Measurements from ENCODE around the gene DGLUCY. TPM values are rescaled to one million over a fixed set of nuclear protein-coding genes. Genes with fewer than 3 reads are reported as not detected.

DGLUCY gene
- total and polyA plus RNA-seq, 2 of the 13 experiments (the other 11 are each of a cell fraction or from before 2014, with no cell fraction given) = 14.8 to 36.3 TPM

DNA sequence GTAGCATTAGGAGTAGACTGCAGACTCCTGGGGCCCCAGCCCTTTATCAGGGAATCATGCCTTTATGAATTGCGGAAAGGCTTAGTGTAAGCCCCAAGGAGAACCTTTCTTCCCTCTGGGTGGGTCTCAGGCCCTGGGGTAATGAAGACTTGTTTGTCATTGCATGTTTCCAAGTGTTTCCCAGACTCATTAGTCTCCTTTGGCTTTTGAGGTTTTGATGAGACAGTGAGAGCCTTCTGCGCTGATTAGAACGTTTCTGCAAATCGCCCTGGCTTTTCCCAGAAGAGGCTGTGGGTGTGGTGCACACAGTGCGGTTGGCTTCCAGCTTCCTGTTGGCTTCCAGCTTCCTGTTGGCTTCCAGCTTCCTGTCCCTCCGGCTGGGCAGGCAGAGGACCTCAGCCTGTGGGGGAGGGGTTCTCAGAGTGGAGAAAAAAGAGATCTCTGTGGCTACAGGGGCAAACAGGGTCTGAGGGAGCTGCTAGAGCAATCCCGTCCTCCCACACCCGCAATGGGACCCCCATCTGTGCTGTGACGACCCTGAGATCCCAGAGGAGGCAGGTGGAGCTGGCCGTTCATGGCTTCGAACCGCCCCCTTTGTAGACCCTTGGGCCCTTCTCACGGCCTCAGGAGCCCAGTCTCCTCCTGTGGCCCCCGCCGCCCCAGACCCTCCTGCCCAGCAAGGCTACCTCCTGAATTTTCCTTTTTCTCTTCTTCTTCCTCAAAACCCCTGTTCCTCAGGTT is 88.5 kb downstream of the DGLUCY start:
- Histone ChIP-seq H3K27me3 (ENCODE audit: control insufficient read depth in 1 of 2, insufficient read depth in 2 of 2, low read length in 2 of 2) (no peaks in the 10 kb centered on the region), H3K4me3 (replicated peaks in 1 of 3; ENCODE audit: insufficient read depth in 1 of 3, low read depth in 2 of 3, low read length in 3 of 3) (no peak overlapping the region), H4K20me1 (ENCODE audit: insufficient read depth, low read length) (no peaks in the 10 kb centered on the region), H3K79me2 (ENCODE audit: insufficient read depth, low read length) (no peaks in the 10 kb centered on the region), H2AFZ (ENCODE audit: low read length) (no peak overlapping the region), H3K36me3 (replicated peaks in 1 of 2; ENCODE audit: control insufficient read depth in 1 of 2, insufficient read depth in 2 of 2, low read length in 2 of 2) (peaks cover 7 to 49% of the 10 kb centered on the region in 2 experiments), H3K9ac (ENCODE audit: insufficient read depth, low read depth, low read length) (no peak overlapping the region), H3K4me2 (ENCODE audit: low read depth, low read length) (no peak overlapping the region), H3K9me3 (ENCODE audit: low read length) (peaks cover 6% of the 10 kb centered on the region; the same call in 1 of the 2 replicates), H3K27ac (ENCODE audit: extremely low read length, insufficient read depth, low read length) (no peak overlapping the region), H3K4me1 (ENCODE audit: insufficient read depth, low read length) (no peaks in the 10 kb centered on the region)
- no peak for ATAC-seq
- 93% methylated on average over 12 of the region's 15 CpGs for WGBS (ENCODE audit: low lambda C conversion rate)
- CTCF ChIA-PET (ENCODE audit: low intra/inter-chr PET ratio, low total read pairs) = no interaction called here
- in situ Hi-C loops (cut with HindIII; ENCODE audit: extremely low pct_ligation_motif_present, low pct_unique_long_range_greater_than_20kb) = no loop called here
- BruUV-seq (replicated peaks) = no TSS peak
- DNase-seq (ENCODE audit: low spot score) = no peak
- no peak for FAIRE-seq
- POLR2A ChIA-PET = no interaction called here
- TF ChIP-seq ZNF563 (CRISPR knock-in tag; IDR thresholded peaks at IDR 0.05) (no peak), ADNP (CRISPR knock-in tag; IDR thresholded peaks at IDR 0.05) (no peak), ZNF7 (CRISPR knock-in tag; IDR thresholded peaks at IDR 0.05) (no peak), ZNF225 (CRISPR knock-in tag; IDR thresholded peaks at IDR 0.05) (no peak), ZNF382 (CRISPR knock-in tag; IDR thresholded peaks at IDR 0.05; ENCODE audit: borderline replicate concordance) (no peak), ZNF841 (CRISPR knock-in tag; IDR thresholded peaks at IDR 0.05; ENCODE audit: borderline replicate concordance) (no peak), PHF20 (CRISPR knock-in tag; IDR thresholded peaks at IDR 0.05) (no peak), RFXAP (CRISPR knock-in tag; IDR thresholded peaks at IDR 0.05; ENCODE audit: borderline replicate concordance) (no peak), SNAI1 (CRISPR knock-in tag; IDR thresholded peaks at IDR 0.05; ENCODE audit: borderline replicate concordance) (no peak), CBFB (CRISPR knock-in tag; IDR thresholded peaks at IDR 0.05) (no peak), ZNF20 (CRISPR knock-in tag; IDR thresholded peaks at IDR 0.05) (no peak), CHD4 (IDR thresholded peaks at IDR 0.05; ENCODE audit: borderline replicate concordance, low read length) (no peak)
- TF ChIP-seq, protein P1, sequence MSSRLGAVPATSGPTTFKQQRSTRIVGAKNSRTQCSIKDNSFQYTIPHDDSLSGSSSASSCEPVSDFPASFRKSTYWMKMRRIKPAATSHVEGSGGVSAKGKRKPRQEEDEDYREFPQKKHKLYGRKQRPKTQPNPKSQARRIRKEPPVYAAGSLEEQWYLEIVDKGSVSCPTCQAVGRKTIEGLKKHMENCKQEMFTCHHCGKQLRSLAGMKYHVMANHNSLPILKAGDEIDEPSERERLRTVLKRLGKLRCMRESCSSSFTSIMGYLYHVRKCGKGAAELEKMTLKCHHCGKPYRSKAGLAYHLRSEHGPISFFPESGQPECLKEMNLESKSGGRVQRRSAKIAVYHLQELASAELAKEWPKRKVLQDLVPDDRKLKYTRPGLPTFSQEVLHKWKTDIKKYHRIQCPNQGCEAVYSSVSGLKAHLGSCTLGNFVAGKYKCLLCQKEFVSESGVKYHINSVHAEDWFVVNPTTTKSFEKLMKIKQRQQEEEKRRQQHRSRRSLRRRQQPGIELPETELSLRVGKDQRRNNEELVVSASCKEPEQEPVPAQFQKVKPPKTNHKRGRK (CRISPR knock-in tag; IDR thresholded peaks at IDR 0.05) = no peak
- TF ChIP-seq, protein P2, sequence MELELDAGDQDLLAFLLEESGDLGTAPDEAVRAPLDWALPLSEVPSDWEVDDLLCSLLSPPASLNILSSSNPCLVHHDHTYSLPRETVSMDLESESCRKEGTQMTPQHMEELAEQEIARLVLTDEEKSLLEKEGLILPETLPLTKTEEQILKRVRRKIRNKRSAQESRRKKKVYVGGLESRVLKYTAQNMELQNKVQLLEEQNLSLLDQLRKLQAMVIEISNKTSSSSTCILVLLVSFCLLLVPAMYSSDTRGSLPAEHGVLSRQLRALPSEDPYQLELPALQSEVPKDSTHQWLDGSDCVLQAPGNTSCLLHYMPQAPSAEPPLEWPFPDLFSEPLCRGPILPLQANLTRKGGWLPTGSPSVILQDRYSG (CRISPR knock-in tag; IDR thresholded peaks at IDR 0.05) = no peak
- TF ChIP-seq, protein P3, sequence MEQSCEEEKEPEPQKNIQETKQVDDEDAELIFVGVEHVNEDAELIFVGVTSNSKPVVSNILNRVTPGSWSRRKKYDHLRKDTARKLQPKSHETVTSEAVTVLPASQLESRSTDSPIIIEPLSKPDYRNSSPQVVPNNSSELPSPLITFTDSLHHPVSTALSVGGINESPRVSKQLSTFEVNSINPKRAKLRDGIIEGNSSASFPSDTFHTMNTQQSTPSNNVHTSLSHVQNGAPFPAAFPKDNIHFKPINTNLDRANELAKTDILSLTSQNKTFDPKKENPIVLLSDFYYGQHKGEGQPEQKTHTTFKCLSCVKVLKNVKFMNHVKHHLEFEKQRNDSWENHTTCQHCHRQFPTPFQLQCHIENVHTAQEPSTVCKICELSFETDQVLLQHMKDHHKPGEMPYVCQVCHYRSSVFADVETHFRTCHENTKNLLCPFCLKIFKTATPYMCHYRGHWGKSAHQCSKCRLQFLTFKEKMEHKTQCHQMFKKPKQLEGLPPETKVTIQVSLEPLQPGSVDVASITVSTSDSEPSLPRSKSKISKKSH (CRISPR knock-in tag; IDR thresholded peaks at IDR 0.05; ENCODE audit: borderline replicate concordance) = no peak
- TF ChIP-seq, protein P4, sequence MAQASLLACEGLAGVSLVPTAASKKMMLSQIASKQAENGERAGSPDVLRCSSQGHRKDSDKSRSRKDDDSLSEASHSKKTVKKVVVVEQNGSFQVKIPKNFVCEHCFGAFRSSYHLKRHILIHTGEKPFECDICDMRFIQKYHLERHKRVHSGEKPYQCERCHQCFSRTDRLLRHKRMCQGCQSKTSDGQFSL (CRISPR knock-in tag; IDR thresholded peaks at IDR 0.05) = no peak
- intact Hi-C loops (cut with micrococcal nuclease; ENCODE audit: unreplicated experiment) = no loop called here

All from HepG2 (cell line).